Germinal center (tissue), 1 donor: ENCODE data around the gene RSPH1.
"Not testable (repeated sequence)": the region's sequence is repeated elsewhere in the genome, so short reads cannot be mapped to it uniquely, and the experiment has no call there.

Source experiments
- DNase-seq: peaks from one replicate; pipeline ENCODE4 v3.0.0; 2012; ENCODE audit warnings: mixed read lengths, low spot score

Gene RSPH1

DNA sequence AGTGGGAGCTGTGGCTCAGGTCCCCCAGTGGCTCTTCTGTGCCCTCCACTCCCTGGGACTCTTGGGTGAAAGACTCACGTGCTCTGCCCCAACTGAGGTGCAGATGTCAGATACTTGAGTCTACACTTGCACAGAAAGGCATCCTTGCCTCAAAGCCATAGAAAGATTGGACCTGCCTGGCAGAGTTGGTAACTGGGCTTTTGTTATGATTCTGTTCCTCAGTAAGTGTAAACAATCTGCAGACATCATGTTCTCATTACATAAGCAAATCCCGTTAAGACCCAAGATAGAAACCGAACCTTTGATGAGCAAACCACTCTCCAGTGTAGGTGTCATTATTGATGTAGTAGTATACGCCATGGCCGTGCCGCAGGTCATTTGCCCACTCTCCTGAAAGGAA, 10.0 kb downstream of the RSPH1 start:
- DNase-seq, result no peak

DNA sequence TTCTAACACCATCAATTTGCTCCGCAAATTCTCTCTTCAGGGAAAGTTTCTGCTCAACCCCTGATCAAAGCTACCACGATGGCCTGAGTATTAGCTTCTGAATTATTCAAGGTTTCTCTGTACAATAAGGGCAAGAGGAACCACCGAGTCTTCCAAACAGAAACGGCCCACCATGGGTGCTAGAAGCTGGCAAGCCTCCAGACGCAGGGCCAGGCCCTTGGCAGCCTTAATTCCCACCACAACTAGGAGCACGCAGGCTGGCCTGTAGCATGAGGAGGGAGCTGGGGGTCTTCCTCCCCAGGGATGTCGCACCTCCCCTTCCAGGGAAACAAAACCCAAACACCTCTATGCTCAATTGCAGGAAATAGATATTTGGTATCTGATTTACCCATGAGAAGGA, 11.1 kb downstream of the RSPH1 start:
- DNase-seq, result no peak

GRCh38 chr21:42481169-42481568, 14.9 kb downstream of the RSPH1 start:
- no peak for DNase-seq

DNA sequence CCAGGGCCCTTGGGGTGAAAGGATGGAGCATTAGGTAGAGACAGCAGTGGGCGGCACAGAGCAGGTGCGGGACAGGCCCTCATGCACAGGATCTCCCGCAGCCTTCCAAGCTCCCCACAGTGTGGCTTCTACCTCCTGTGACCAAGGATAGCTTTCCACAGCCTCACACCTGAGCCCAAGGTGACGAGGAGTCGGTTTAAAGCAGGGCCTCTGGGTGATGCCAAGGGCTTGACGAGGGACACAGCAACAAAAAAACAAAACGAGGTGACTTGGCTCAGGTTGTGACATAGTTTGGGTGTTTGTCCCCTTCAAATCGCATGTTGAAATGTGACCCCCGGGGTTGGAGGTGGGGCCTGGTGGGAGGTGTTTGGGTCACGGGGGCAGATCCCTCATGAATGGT, 15.3 kb downstream of the RSPH1 start:
- no peak for DNase-seq

GRCh38 chr21:42479582-42479981, 16.4 kb downstream of the RSPH1 start:
- no peak for DNase-seq

DNA sequence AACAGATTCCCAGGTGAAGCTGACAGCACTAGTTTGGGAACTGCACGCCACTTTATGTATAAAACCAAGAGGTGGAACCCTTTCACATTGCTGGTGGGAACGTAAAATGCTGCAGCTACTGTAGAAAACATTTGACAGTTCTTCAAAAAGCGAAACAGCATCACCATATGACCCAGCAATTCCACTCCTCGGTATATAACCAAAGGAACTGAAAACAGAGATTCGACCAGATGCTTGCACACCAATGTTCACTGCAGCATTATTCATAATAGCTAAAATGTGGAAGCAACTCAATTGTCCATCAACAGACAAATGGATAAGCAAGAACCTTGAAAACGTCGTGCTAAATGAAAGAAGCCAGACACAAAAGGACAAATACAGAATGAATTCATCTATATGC, 17.5 kb downstream of the RSPH1 start:
- no peak for DNase-seq

DNA sequence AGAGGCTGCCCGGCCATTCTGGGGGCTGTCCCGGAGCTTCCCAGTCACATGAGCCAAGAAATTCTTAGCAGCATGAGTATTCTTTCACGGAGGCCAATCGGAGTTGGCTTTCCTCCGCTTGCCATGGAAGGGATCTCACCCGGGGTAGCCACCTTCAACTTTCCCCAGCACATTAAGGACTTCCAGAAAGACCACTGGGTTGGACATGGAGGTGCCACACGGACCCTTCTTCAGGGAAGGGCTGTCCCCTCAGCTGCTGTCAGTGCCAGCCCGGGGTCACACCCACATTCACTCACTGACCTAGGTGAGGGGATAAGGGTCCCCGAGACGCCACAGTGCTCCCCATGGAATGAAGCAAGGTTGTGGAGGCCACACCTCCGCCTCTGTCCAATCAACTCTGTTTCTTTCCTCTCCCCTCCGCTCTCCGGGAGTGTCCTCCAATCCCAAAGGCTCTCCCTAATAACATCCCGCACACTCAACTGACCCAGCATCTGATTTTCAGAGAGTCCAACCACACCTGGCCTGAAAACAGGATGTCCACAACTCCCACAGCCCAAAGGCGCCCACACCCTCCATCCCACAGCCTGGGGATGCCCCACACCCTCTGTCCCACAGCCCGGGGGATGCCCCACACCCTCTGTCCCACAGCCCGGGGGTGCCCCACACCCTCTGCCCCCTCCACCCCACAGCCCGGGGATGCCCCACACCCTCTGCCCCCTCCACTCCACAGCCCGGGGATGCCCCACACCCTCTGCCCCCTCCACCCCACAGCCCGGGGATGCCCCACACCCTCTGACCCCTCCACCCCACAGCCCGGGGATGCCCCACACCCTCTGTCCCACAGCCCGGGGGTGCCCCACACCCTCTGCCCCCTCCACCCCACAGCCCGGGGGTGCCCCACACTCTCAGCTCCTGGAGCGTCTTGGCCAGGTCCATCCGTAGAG, 19.4 kb downstream of the RSPH1 start:
- DNase-seq, result no peak

GRCh38 chr21:42475526-42476387, 20.3 kb downstream of the RSPH1 start:
- DNase-seq, result no peak

- DNase-seq, result no peak
These were observed 21.0 kb downstream of the RSPH1 start for GRCh38 chr21:42475036-42475435.

GRCh38 chr21:42474043-42474831, 21.8 kb downstream of the RSPH1 start:
- DNase-seq, result no peak

- no peak for DNase-seq
These were observed 22.5 kb downstream of the RSPH1 start for GRCh38 chr21:42473498-42474042.

DNA sequence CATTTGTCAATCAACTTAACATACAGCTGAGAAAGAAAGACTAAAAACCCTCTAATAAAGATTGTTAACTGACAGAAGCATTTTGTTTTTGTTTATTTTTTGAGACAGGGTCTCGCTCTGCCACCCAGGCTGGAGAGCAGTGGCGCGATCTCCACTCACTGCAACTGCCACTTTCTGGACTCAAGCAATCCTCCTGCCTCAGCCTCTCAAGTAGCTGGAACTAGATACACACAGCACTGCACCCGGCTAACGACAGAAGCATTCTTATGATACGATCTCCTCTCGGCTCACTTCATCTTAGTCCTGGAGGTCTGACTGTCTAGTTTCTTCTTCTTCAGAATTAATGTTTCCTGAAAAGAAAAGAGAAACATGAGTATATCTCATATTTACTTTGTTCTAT, 23.5 kb downstream of the RSPH1 start:
- DNase-seq, result no peak

DNA sequence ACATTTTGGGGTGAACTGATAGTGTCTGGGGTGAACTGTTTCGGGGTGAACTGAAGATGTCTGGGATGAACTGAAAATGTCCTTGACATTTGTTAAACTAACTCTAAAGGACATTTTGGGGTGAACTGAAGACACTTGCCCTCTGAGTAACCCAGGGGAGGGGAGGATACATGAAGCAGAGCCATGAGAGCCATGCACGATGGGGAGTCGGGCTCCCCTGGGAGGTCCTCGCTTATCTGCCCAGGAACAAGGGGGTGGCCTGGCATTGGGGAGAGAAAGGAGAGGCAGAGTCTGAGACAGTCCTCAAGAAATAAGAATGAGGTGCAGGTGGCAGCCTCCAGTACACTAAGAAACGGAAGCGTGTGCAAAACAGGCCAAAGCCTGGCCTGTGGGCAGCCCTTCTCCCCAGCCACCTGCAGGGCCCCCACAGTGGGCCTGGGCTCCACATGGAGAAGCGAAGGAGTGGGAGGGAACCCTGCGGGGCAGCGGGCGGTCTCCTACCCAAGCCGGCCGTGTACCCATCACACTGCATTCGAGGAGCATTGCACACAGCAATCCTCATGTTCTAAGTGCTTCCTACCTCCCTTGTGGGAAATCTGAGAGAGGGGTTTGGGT, 24.2 kb downstream of the RSPH1 start:
- no peak for DNase-seq

- DNase-seq, result no peak
These were observed 24.8 kb downstream of the RSPH1 start for GRCh38 chr21:42471206-42471605.

DNA sequence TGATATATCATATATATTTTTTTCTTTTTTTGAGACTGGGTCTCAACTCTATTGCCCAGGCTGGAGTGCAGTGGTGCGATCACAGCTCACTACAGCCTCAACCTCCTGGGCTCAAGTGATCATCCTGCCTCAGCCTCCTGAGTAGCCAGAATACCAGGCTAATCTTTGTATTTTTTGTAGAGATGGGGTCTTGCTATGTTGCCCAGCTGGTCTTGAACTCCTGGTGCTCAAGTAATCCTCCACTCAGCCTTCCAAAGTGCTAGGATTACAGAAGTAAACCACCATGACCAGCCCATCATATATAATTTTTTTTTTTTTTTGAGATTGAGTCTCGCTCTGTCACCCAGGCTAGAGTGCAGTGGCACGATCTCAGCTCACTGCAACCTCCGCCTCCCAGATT, 26.3 kb downstream of the RSPH1 start:
- not testable (repeated sequence) for DNase-seq

- peak; percentile 42 for DNase-seq
These were observed 26.8 kb downstream of the RSPH1 start for GRCh38 chr21:42469272-42469671.

- no peak for DNase-seq
These were observed 27.4 kb downstream of the RSPH1 start for GRCh38 chr21:42468491-42469131.

DNA sequence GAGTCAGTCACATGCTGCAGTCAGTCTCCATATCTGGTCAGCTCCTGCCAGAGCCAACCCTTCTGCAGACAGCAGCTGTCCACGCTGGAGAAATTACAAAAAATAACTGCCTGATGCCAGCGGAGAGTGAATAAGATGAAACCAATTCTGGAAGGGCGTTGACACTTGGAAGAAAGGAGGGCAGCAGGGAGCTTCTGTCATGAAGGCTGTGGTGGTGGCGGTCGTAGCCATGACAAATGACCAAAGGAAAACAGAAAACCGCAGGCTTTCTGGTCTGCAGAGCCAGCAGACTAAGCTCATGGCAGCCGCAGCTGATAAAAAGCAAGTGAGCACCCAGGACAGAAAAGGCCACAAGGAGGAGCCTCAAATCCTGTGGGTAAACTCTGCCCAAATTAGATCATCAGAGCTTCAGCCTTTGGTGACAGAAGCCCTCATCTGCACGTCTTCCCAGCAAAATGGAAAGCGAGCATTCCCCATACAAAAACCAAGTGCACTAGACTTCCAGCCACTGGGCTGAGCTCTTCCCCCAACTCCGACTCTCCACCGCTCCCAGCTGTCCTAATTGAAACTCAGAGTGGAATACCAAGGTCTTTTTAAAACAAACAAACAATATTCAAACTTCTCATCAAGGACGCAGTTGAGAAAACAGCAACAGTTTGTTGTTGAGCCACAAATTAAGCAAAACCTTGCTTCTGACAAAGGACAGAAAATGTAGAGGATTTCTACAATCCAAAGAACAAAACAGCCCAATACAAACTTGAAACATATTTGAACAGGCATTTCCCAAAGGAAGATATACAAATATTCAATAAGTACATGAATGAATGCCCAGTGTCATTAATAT, 28.7 kb downstream of the RSPH1 start:
- DNase-seq, result no peak

- DNase-seq, result no peak
These were observed 29.3 kb downstream of the RSPH1 start for GRCh38 chr21:42466700-42467099.

- peak; percentile 32 for DNase-seq
These were observed 30.3 kb downstream of the RSPH1 start for GRCh38 chr21:42465803-42466127.
